Liver (tissue), 9 donors: Measurements from ENCODE around the gene NRK. TPM values are rescaled to one million over a fixed set of nuclear protein-coding genes. Genes with fewer than 3 reads are reported as not detected.

ENCODE experiments used
- DNase-seq: peaks from one replicate; pipeline ENCODE4 v3.0.0-alpha.2; 2017; ENCODE audit warnings: low spot score
- H3K27ac ChIP-seq, 2 donors: one replicate each; pipeline ENCODE4 v1.7.0; 2013; ENCODE audit warnings: inconsistent platforms in 2 of 2, low read length in 2 of 2, control low read depth in 1 of 2, low read depth in 1 of 2, mild to moderate bottlenecking in 1 of 2
- H3K27me3 ChIP-seq, 4 donors: one replicate each; pipeline versions ENCODE4 v1.6.1 to v1.7.0; 2013; ENCODE audit warnings: low read length in 3 of 4, inconsistent platforms in 1 of 4, mild to moderate bottlenecking in 1 of 4, moderate library complexity in 1 of 4; ENCODE audit not compliant: control insufficient read depth in 4 of 4, insufficient read depth in 4 of 4
- H3K36me3 ChIP-seq, 4 donors: one replicate each; pipeline versions ENCODE4 v1.6.1 to v1.7.0; 2013; ENCODE audit warnings: low read length in 3 of 4, mild to moderate bottlenecking in 3 of 4, low read depth in 1 of 4, moderate library complexity in 1 of 4; ENCODE audit not compliant: control insufficient read depth in 4 of 4, insufficient read depth in 3 of 4
- H3K4me1 ChIP-seq, 4 donors: one replicate each; pipeline versions ENCODE4 v1.6.1 to v1.7.0; 2013; ENCODE audit warnings: low read length in 3 of 4, mild to moderate bottlenecking in 3 of 4, moderate library complexity in 1 of 4; ENCODE audit not compliant: control insufficient read depth in 4 of 4, insufficient read depth in 4 of 4
- H3K4me3 ChIP-seq, 3 donors: one replicate each; pipeline versions ENCODE4 v1.6.1 to v1.7.0; 2013; ENCODE audit warnings: low read length in 3 of 3, control low read depth in 1 of 3, low read depth in 1 of 3, mild to moderate bottlenecking in 1 of 3
- H3K9ac ChIP-seq, 2 donors: one replicate each; pipeline ENCODE4 v1.7.0; 2013; ENCODE audit warnings: low read length in 2 of 2, mild to moderate bottlenecking in 2 of 2, moderate library complexity in 2 of 2, control low read depth in 1 of 2, low read depth in 1 of 2
- H3K9me3 ChIP-seq, 4 donors: one replicate each; pipeline versions ENCODE4 v1.6.1 to v1.7.0; 2013; ENCODE audit warnings: low read length in 3 of 4; ENCODE audit not compliant: control insufficient read depth in 4 of 4
- FOXA1 ChIP-seq: IDR thresholded peaks from 2 replicates; pipeline ENCODE4 v1.6.1; 2016; ENCODE audit warnings: antibody characterized with exemption
- FOXA2 ChIP-seq: IDR thresholded peaks from 2 replicates; pipeline ENCODE4 v1.6.1; 2016; ENCODE audit warnings: antibody characterized with exemption
- GABPA ChIP-seq, 2 donors: IDR thresholded peaks in 1 of 2; conservative IDR thresholded peaks in 1 of 2; 2 replicates each; pipeline ENCODE4 v1.6.1; 2016; ENCODE audit warnings: antibody characterized with exemption in 2 of 2, mild to moderate bottlenecking in 1 of 2, moderate library complexity in 1 of 2
- HNF4A ChIP-seq, 2 donors: conservative IDR thresholded peaks; 2 replicates each; pipeline ENCODE4 v1.6.1; 2016; ENCODE audit warnings: antibody characterized with exemption in 2 of 2, mild to moderate bottlenecking in 2 of 2
- RAD21 ChIP-seq, 2 donors: IDR thresholded peaks; 2 replicates each; pipeline ENCODE4 v1.6.1; 2016; ENCODE audit warnings: antibody characterized with exemption in 2 of 2, mild to moderate bottlenecking in 2 of 2
- RXRA ChIP-seq, 2 donors: IDR thresholded peaks; 2 replicates each; pipeline ENCODE4 v1.6.1; 2017 to 2018; ENCODE audit warnings: antibody characterized with exemption in 2 of 2, mild to moderate bottlenecking in 1 of 2
- SP1 ChIP-seq: IDR thresholded peaks from 2 replicates; pipeline ENCODE4 v1.6.1; 2018; ENCODE audit warnings: antibody characterized with exemption, mild to moderate bottlenecking
- WGBS: extraction: QIAGEN DNeasy Blood & Tissue Kit; methylation state at CpG from one replicate; pipeline ENCODE4 v1.1.7; 2013; 5-methylcytosine and 5-hydroxymethylcytosine counted together
- polyA plus RNA-seq, 2 donors: library from polyadenylated mRNA; stranded (reverse) in 1 of 2; unstranded in 1 of 2; fragments of 200-250 nt in 1 of 2; fragments of >200 nt in 1 of 2; fragmentation: Nextera tagmentation in 1 of 2; extraction: Ambion mirVana in 1 of 2; gene quantifications; one replicate each; pipeline versions ENCODE4 v1.2.1 to v1.2.3, GENCODE V29; 2013 to 2015
- total RNA-seq, 2 donors: library from RNA; depleted of rRNA; stranded (reverse); fragments of >200 nt; gene quantifications; one replicate each; pipeline ENCODE4 v1.2.3, GENCODE V29; 2014
- TF ChIP-seq, protein P1 (sequence below): IDR thresholded peaks from 2 replicates; pipeline ENCODE4 v1.6.1; 2016; ENCODE audit warnings: antibody characterized with exemption
- TF ChIP-seq, protein P2 (sequence below): IDR thresholded peaks from 2 replicates; pipeline ENCODE4 v1.6.1; 2016; ENCODE audit warnings: antibody characterized with exemption, mild to moderate bottlenecking
- TF ChIP-seq, protein P3 (sequence below): IDR thresholded peaks from 2 replicates; pipeline ENCODE4 v1.6.1; 2016; ENCODE audit warnings: antibody characterized with exemption
- TF ChIP-seq, protein P4 (sequence below): fragments of 150-350 bp; IDR thresholded peaks from 2 replicates; pipeline ENCODE4 v1.5.1; 2017; ENCODE audit warnings: improper control_type of control experiment, low read depth, low read length; ENCODE audit not compliant: missing input control
- donor health status: healthy.
- donor health status: healthy.
- donor health status: healthy.
- donor health status: healthy.
- donor health status: healthy.

Gene NRK
- total and polyA plus RNA-seq, 4 donors, result 0.03 to 0.61 (median 0.08) TPM

DNA sequence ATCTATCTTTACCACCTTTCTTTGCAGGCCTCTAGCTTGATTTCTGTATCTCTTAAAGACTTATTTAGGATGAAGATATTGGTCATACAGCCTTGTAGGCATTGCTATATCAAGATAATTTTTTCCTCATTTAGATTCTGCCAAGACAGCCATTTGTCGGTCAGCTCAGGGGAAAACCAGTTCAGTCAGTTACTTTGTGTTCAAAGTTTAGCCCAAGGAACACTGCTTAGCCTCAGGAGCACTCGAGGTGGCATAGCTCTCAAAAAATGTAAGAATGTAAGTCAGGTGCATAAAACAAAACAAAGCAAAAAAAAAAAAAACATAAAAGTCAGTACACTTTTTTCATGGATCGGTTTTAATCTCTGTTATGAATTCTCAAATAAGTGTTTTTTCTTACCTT lies 43.4 kb downstream of the NRK start:
- TF ChIP-seq, protein P1, sequence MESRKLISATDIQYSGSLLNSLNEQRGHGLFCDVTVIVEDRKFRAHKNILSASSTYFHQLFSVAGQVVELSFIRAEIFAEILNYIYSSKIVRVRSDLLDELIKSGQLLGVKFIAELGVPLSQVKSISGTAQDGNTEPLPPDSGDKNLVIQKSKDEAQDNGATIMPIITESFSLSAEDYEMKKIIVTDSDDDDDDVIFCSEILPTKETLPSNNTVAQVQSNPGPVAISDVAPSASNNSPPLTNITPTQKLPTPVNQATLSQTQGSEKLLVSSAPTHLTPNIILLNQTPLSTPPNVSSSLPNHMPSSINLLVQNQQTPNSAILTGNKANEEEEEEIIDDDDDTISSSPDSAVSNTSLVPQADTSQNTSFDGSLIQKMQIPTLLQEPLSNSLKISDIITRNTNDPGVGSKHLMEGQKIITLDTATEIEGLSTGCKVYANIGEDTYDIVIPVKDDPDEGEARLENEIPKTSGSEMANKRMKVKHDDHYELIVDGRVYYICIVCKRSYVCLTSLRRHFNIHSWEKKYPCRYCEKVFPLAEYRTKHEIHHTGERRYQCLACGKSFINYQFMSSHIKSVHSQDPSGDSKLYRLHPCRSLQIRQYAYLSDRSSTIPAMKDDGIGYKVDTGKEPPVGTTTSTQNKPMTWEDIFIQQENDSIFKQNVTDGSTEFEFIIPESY, result no peak
- TF ChIP-seq RAD21 (IDR thresholded peaks at IDR 0.05) (no peak), HNF4A (conservative IDR thresholded peaks at IDR 0.05) (no peak), FOXA1 (no peak), FOXA2 (no peak), SP1 (no peak)
- TF ChIP-seq, protein P2, sequence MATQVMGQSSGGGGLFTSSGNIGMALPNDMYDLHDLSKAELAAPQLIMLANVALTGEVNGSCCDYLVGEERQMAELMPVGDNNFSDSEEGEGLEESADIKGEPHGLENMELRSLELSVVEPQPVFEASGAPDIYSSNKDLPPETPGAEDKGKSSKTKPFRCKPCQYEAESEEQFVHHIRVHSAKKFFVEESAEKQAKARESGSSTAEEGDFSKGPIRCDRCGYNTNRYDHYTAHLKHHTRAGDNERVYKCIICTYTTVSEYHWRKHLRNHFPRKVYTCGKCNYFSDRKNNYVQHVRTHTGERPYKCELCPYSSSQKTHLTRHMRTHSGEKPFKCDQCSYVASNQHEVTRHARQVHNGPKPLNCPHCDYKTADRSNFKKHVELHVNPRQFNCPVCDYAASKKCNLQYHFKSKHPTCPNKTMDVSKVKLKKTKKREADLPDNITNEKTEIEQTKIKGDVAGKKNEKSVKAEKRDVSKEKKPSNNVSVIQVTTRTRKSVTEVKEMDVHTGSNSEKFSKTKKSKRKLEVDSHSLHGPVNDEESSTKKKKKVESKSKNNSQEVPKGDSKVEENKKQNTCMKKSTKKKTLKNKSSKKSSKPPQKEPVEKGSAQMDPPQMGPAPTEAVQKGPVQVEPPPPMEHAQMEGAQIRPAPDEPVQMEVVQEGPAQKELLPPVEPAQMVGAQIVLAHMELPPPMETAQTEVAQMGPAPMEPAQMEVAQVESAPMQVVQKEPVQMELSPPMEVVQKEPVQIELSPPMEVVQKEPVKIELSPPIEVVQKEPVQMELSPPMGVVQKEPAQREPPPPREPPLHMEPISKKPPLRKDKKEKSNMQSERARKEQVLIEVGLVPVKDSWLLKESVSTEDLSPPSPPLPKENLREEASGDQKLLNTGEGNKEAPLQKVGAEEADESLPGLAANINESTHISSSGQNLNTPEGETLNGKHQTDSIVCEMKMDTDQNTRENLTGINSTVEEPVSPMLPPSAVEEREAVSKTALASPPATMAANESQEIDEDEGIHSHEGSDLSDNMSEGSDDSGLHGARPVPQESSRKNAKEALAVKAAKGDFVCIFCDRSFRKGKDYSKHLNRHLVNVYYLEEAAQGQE, result no peak
- TF ChIP-seq, protein P3, sequence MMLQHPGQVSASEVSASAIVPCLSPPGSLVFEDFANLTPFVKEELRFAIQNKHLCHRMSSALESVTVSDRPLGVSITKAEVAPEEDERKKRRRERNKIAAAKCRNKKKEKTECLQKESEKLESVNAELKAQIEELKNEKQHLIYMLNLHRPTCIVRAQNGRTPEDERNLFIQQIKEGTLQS, result no peak
- Histone ChIP-seq H3K4me3 (no peak overlapping the region), H3K9me3 (no peaks in the 10 kb centered on the region), H3K27ac (no peak overlapping the region), H3K4me1 (no peaks in the 10 kb centered on the region), H3K36me3 (no peaks in the 10 kb centered on the region), H3K9ac (no peak overlapping the region), H3K27me3 (peaks cover 0 to 2% (median 0%) of the 10 kb centered on the region in 4 donors)
- no peak for DNase-seq
- WGBS, result 83% methylated on average over 3 of the region's 3 CpGs

DNA sequence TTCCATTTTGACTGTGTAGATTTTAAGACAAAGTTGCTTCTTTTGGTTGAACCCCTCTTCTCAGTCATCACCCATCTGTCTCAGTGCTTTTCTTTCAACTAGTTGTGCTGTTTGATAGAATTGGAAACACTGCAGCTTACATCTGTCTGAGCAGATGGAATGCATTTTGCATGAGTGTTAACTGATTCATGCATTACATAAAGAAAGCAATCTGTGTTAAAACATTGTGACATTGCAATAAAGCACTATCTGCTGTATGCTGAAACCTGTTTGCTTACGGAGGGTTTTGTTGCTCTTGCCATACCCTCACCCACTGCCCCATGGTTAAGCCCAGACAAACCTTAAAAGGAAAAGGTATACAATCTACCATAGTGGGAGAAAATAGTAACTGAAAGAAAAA lies 47.4 kb downstream of the NRK start:
- Histone ChIP-seq H3K9me3 (no peaks in the 10 kb centered on the region), H3K9ac (no peak overlapping the region), H3K36me3 (no peaks in the 10 kb centered on the region), H3K4me3 (no peak overlapping the region), H3K4me1 (no peaks in the 10 kb centered on the region), H3K27me3 (peaks cover 0 to 2% (median 0%) of the 10 kb centered on the region in 4 donors), H3K27ac (no peak overlapping the region)
- TF ChIP-seq RXRA (IDR thresholded peaks at IDR 0.05) (no peak), RAD21 (IDR thresholded peaks at IDR 0.05) (no peak), GABPA (IDR thresholded peaks at IDR 0.05 in 1 of 2, conservative IDR thresholded peaks at IDR 0.05 in 1 of 2) (no peak)
- 85% methylated on average over 1 of the region's 1 CpG for WGBS
- no peak for DNase-seq

DNA sequence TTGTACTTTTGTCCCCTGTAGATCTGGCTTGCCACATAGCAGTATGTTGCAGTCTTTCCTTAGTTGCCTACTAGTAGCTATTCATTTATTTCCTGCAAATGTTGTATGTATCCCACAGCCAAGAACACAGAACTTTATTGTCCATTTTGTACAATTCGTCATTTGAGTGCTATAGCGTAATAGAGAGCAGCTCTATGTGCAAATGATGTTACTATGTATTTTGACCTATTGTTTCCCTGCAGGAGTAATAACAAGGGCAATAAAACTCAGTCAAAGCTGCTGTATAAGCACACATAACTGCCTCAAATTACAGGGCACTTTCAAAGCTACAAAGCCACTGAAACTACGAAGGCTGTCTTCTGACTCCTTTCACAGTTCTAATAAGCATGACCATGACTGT lies 48.1 kb downstream of the NRK start:
- Histone ChIP-seq H3K4me1 (no peaks in the 10 kb centered on the region), H3K27me3 (peaks cover 0 to 2% (median 0%) of the 10 kb centered on the region in 4 donors), H3K9me3 (no peaks in the 10 kb centered on the region), H3K27ac (no peak overlapping the region), H3K36me3 (no peaks in the 10 kb centered on the region), H3K9ac (no peak overlapping the region), H3K4me3 (no peak overlapping the region)
- DNase-seq, result no peak
- TF ChIP-seq, protein P4, sequence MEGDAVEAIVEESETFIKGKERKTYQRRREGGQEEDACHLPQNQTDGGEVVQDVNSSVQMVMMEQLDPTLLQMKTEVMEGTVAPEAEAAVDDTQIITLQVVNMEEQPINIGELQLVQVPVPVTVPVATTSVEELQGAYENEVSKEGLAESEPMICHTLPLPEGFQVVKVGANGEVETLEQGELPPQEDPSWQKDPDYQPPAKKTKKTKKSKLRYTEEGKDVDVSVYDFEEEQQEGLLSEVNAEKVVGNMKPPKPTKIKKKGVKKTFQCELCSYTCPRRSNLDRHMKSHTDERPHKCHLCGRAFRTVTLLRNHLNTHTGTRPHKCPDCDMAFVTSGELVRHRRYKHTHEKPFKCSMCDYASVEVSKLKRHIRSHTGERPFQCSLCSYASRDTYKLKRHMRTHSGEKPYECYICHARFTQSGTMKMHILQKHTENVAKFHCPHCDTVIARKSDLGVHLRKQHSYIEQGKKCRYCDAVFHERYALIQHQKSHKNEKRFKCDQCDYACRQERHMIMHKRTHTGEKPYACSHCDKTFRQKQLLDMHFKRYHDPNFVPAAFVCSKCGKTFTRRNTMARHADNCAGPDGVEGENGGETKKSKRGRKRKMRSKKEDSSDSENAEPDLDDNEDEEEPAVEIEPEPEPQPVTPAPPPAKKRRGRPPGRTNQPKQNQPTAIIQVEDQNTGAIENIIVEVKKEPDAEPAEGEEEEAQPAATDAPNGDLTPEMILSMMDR, result no peak
- TF ChIP-seq FOXA1 (no peak), RAD21 (IDR thresholded peaks at IDR 0.05) (no peak)
- TF ChIP-seq, protein P3, result no peak
- WGBS, result 83% methylated on average over 3 of the region's 3 CpGs
